GM21528 (cell line): ENCODE measurements around the gene HSPA12A.
"Not testable (repeated sequence)": the region's sequence is repeated elsewhere in the genome, so short reads cannot be mapped to it uniquely, and the experiment has no call there.

Experiments used
- ATAC-seq: cut with Tn5 transposase; IDR thresholded peaks from one replicate; pipeline ENCODE4 v1.9.1; 2021; ENCODE audit warnings: mild to moderate bottlenecking, moderate library complexity; ENCODE audit not compliant: unreplicated experiment, low FRiP score

Gene HSPA12A

GRCh38 chr10:116720668-116721546, 21.5 kb downstream of the HSPA12A start:
- ATAC-seq, result no peak

- ATAC-seq, result no peak
These were observed 22.1 kb downstream of the HSPA12A start for GRCh38 chr10:116720241-116720643.

- ATAC-seq, result no peak
These were observed 22.6 kb downstream of the HSPA12A start for GRCh38 chr10:116719804-116720203.

GRCh38 chr10:116718058-116718457, 24.3 kb downstream of the HSPA12A start:
- no peak for ATAC-seq

GRCh38 chr10:116716381-116716780, 26.0 kb downstream of the HSPA12A start:
- ATAC-seq, result no peak

GRCh38 chr10:116715839-116716377, 26.5 kb downstream of the HSPA12A start:
- ATAC-seq, result no peak

- ATAC-seq, result no peak
These were observed 27.0 kb downstream of the HSPA12A start for GRCh38 chr10:116715341-116715740.

GRCh38 chr10:116713846-116714245, 28.5 kb downstream of the HSPA12A start:
- no peak for ATAC-seq

- ATAC-seq, result no peak
These were observed 29.3 kb downstream of the HSPA12A start for GRCh38 chr10:116712989-116713543.

GRCh38 chr10:116712519-116712918, 29.8 kb downstream of the HSPA12A start:
- ATAC-seq, result no peak

GRCh38 chr10:116711803-116712202, 30.6 kb downstream of the HSPA12A start:
- ATAC-seq, result not testable (repeated sequence)

- ATAC-seq, result no peak
These were observed 32.3 kb downstream of the HSPA12A start for GRCh38 chr10:116710076-116710475.

GRCh38 chr10:116708877-116709276, 33.5 kb downstream of the HSPA12A start:
- no peak for ATAC-seq

GRCh38 chr10:116708391-116708821, 34.0 kb downstream of the HSPA12A start:
- no peak for ATAC-seq

GRCh38 chr10:116707981-116708380, 34.4 kb downstream of the HSPA12A start:
- ATAC-seq, result no peak

- ATAC-seq, result no peak
These were observed 36.1 kb downstream of the HSPA12A start for GRCh38 chr10:116706281-116706680.

- ATAC-seq, result no peak
These were observed 36.9 kb downstream of the HSPA12A start for GRCh38 chr10:116705498-116705897.

- ATAC-seq, result no peak
These were observed 37.4 kb downstream of the HSPA12A start for GRCh38 chr10:116704926-116705325.

GRCh38 chr10:116702165-116702564, 40.2 kb downstream of the HSPA12A start:
- ATAC-seq, result no peak

- no peak for ATAC-seq
These were observed 42.8 kb downstream of the HSPA12A start for GRCh38 chr10:116699471-116700150.

- no peak for ATAC-seq
These were observed 43.3 kb downstream of the HSPA12A start for GRCh38 chr10:116699049-116699448.
